Measurements from ENCODE around the gene UBTF.

Gene UBTF

GRCh38 chr17:44219616-44220212 lies at the start of gene UBTF:
Gene UBTF, minus strand, starts transcription at chr17:44219675. Its CDS starts 1,446 bp downstream, at chr17:44218229.
- intact Hi-C loops (cut with DNase I) = loop anchor here (2.0 kb wide), 2 partner anchors 89 to 107 kb away; partner anchors contain the start of gene RUNDC3A
- peak in 39 of 42 donors; percentile 41 to 90 (median 76) for DNase-seq

- DNase-seq = no peak
Measured at GRCh38 chr17:44268709-44269534, 49.4 kb upstream of the UBTF start.

GRCh38 chr17:44267818-44268490 lies 48.5 kb upstream of the UBTF start, which contains the start of gene SLC4A1:
Gene SLC4A1, minus strand, starts transcription at chr17:44268135. Its CDS starts 5,269 bp downstream, at chr17:44262866.
- intact Hi-C loops (cut with DNase I) = no loop called here
- DNase-seq = no peak

More at GRCh38 chr17:44268709-44269534, 49.4 kb upstream of the UBTF start:
- intact Hi-C loops (cut with DNase I) = no loop called here

- intact Hi-C loops (cut with DNase I) = no loop called here
- no peak for DNase-seq
Measured at GRCh38 chr17:44267165-44267455, 47.6 kb upstream of the UBTF start.

GRCh38 chr17:44266402-44267164 lies 47.1 kb upstream of the UBTF start:
- no peak for DNase-seq
- intact Hi-C loops (cut with DNase I) = no loop called here

GRCh38 chr17:44263345-44263902 lies 43.9 kb upstream of the UBTF start:
- DNase-seq = no peak
- intact Hi-C loops (cut with DNase I) = no loop called here

- DNase-seq = no peak
- intact Hi-C loops (cut with DNase I) = no loop called here
Measured at GRCh38 chr17:44262654-44263225, 43.3 kb upstream of the UBTF start.

- no peak for DNase-seq
- intact Hi-C loops (cut with DNase I) = no loop called here
Measured at GRCh38 chr17:44260296-44260695, 40.8 kb upstream of the UBTF start.

- intact Hi-C loops (cut with DNase I) = no loop called here
- no peak for DNase-seq
Measured at GRCh38 chr17:44258811-44259351, 39.4 kb upstream of the UBTF start.

- DNase-seq = no peak
- intact Hi-C loops (cut with DNase I) = no loop called here
Measured at GRCh38 chr17:44257815-44258760, 38.6 kb upstream of the UBTF start.

GRCh38 chr17:44256671-44257070 lies 37.2 kb upstream of the UBTF start:
- DNase-seq = no peak
- intact Hi-C loops (cut with DNase I) = no loop called here

GRCh38 chr17:44255915-44256314 lies 36.4 kb upstream of the UBTF start:
- DNase-seq = no peak
- intact Hi-C loops (cut with DNase I) = no loop called here

GRCh38 chr17:44254361-44255095 lies 35.1 kb upstream of the UBTF start:
- intact Hi-C loops (cut with DNase I) = no loop called here
- no peak for DNase-seq

GRCh38 chr17:44253006-44253405 lies 33.5 kb upstream of the UBTF start:
- intact Hi-C loops (cut with DNase I) = no loop called here
- no peak for DNase-seq

GRCh38 chr17:44251062-44251461 lies 31.6 kb upstream of the UBTF start:
- intact Hi-C loops (cut with DNase I) = no loop called here
- no peak for DNase-seq

- intact Hi-C loops (cut with DNase I) = no loop called here
Measured at GRCh38 chr17:44249501-44250246, 30.2 kb upstream of the UBTF start.

More at GRCh38 chr17:44249501-44250246, 30.2 kb upstream of the UBTF start:
- DNase-seq = no peak

All from head of caudate nucleus (tissue), 42 donors.